HUES48 (cell line): Measurements from ENCODE around the gene GP9.

ENCODE experiments used
- H3K27ac ChIP-seq: one replicate; pipeline ENCODE4 v1.7.0; 2013; ENCODE audit warnings: low read depth, low read length, inconsistent platforms
- H3K27me3 ChIP-seq: 2 replicates; pipeline ENCODE4 v1.6.1; 2013; ENCODE audit warnings: mild to moderate bottlenecking, low read length; ENCODE audit not compliant: control insufficient read depth, insufficient read depth
- H3K36me3 ChIP-seq: 2 replicates; pipeline ENCODE4 v1.6.1; 2013; ENCODE audit warnings: low read length; ENCODE audit not compliant: control insufficient read depth, insufficient read depth
- H3K4me1 ChIP-seq: 2 replicates; pipeline ENCODE4 v1.6.1; 2013; ENCODE audit warnings: mild to moderate bottlenecking, low read length; ENCODE audit not compliant: control insufficient read depth, insufficient read depth
- H3K4me3 ChIP-seq: 2 replicates; pipeline ENCODE4 v1.5.1; 2013; ENCODE audit warnings: mild to moderate bottlenecking, low read depth, low read length
- H3K9ac ChIP-seq: 2 replicates; pipeline ENCODE4 v1.6.1; 2013; ENCODE audit warnings: mild to moderate bottlenecking, low read depth, low read length, moderate library complexity
- H3K9me3 ChIP-seq: 2 replicates; pipeline ENCODE4 v1.6.1; 2013; ENCODE audit warnings: low read length; ENCODE audit not compliant: control insufficient read depth, insufficient read depth

Gene GP9

GRCh38 chr3:129051871-129052340 lies 8.7 kb upstream of the GP9 start:
- Histone ChIP-seq H3K27ac (no peak overlapping the region), H3K4me3 (no peak overlapping the region), H3K9ac (no peak overlapping the region), H3K9me3 (peaks cover 4% of the 10 kb centered on the region; the same call in 1 of the 2 replicates), H3K4me1 (no peaks in the 10 kb centered on the region), H3K27me3 (no peaks in the 10 kb centered on the region), H3K36me3 (no peaks in the 10 kb centered on the region)

GRCh38 chr3:129052675-129053074 lies 7.9 kb upstream of the GP9 start:
- Histone ChIP-seq H3K36me3 (no peaks in the 10 kb centered on the region), H3K9ac (no peak overlapping the region), H3K27ac (no peak overlapping the region), H3K4me1 (no peaks in the 10 kb centered on the region), H3K27me3 (no peaks in the 10 kb centered on the region), H3K9me3 (peaks cover 4% of the 10 kb centered on the region; the same call in 1 of the 2 replicates), H3K4me3 (no peak overlapping the region)

- no peaks in the 10 kb centered on the region for H3K9me3 ChIP-seq
- H3K36me3 ChIP-seq, result no peaks in the 10 kb centered on the region
- H3K4me3 ChIP-seq, result no peak overlapping the region
- no peaks in the 10 kb centered on the region for H3K4me1 ChIP-seq
- no peak overlapping the region for H3K27ac ChIP-seq
- no peak overlapping the region for H3K9ac ChIP-seq
- no peaks in the 10 kb centered on the region for H3K27me3 ChIP-seq
Measured at GRCh38 chr3:129054605-129055104, 5.9 kb upstream of the GP9 start.

GRCh38 chr3:129056451-129057173 lies 4.0 kb upstream of the GP9 start:
- H3K27ac ChIP-seq, result no peak overlapping the region
- no peaks in the 10 kb centered on the region for H3K27me3 ChIP-seq

GRCh38 chr3:129057249-129057648 lies 3.3 kb upstream of the GP9 start:
- no peak overlapping the region for H3K4me3 ChIP-seq
- H3K4me1 ChIP-seq, result no peaks in the 10 kb centered on the region
- no peaks in the 10 kb centered on the region for H3K36me3 ChIP-seq
- no peak overlapping the region for H3K9ac ChIP-seq
- H3K27me3 ChIP-seq, result no peaks in the 10 kb centered on the region
- H3K9me3 ChIP-seq, result no peaks in the 10 kb centered on the region
- H3K27ac ChIP-seq, result no peak overlapping the region

More at GRCh38 chr3:129056451-129057173, 4.0 kb upstream of the GP9 start:
- H3K4me1 ChIP-seq, result no peaks in the 10 kb centered on the region
- H3K4me3 ChIP-seq, result no peak overlapping the region
- no peaks in the 10 kb centered on the region for H3K9me3 ChIP-seq
- no peak overlapping the region for H3K9ac ChIP-seq
- H3K36me3 ChIP-seq, result no peaks in the 10 kb centered on the region

GRCh38 chr3:129058441-129059200 lies 2.0 kb upstream of the GP9 start:
- Histone ChIP-seq H3K9ac (no peak overlapping the region), H3K27me3 (no peaks in the 10 kb centered on the region), H3K4me3 (no peak overlapping the region), H3K36me3 (no peaks in the 10 kb centered on the region), H3K9me3 (no peaks in the 10 kb centered on the region), H3K27ac (no peak overlapping the region), H3K4me1 (no peaks in the 10 kb centered on the region)

GRCh38 chr3:129059311-129059958 lies 1.1 kb upstream of the GP9 start:
- H3K4me1 ChIP-seq, result no peaks in the 10 kb centered on the region
- H3K9ac ChIP-seq, result no peak overlapping the region

GRCh38 chr3:129061023-129061887 lies 676 bp downstream of the GP9 start:
- no peaks in the 10 kb centered on the region for H3K4me1 ChIP-seq
- no peaks in the 10 kb centered on the region for H3K9me3 ChIP-seq
- no peaks in the 10 kb centered on the region for H3K36me3 ChIP-seq
- no peak overlapping the region for H3K9ac ChIP-seq
- H3K27ac ChIP-seq, result no peak overlapping the region
- H3K27me3 ChIP-seq, result no peaks in the 10 kb centered on the region
- H3K4me3 ChIP-seq, result no peak overlapping the region

More at GRCh38 chr3:129059311-129059958, 1.1 kb upstream of the GP9 start:
- Histone ChIP-seq H3K27me3 (no peaks in the 10 kb centered on the region), H3K4me3 (no peak overlapping the region), H3K9me3 (no peaks in the 10 kb centered on the region), H3K27ac (no peak overlapping the region), H3K36me3 (no peaks in the 10 kb centered on the region)

GRCh38 chr3:129061888-129062834 lies 1.6 kb downstream of the GP9 start:
- Histone ChIP-seq H3K4me1 (no peaks in the 10 kb centered on the region), H3K9me3 (no peaks in the 10 kb centered on the region), H3K36me3 (no peaks in the 10 kb centered on the region), H3K9ac (no peak overlapping the region), H3K4me3 (no peak overlapping the region), H3K27ac (no peak overlapping the region), H3K27me3 (no peaks in the 10 kb centered on the region)
